A549 (cell line): Measurements from ENCODE around the gene SSC4D.
"Not testable (repeated sequence)": the region's sequence is repeated elsewhere in the genome, so short reads cannot be mapped to it uniquely, and the experiment has no call there.

ENCODE experiments used
- CEBPB ChIP-seq, 2 experiments: fragments of >200 bp in 1 of 2; sonication (Bioruptor Twin) in 1 of 2; formaldehyde crosslinking in 1 of 2; IDR thresholded peaks; 2 replicates each; pipeline ENCODE4 v1.6.1; 2012 to 2016
- CTCF ChIP-seq: fragments of >200 bp; sonication (Bioruptor Twin); formaldehyde crosslinking; IDR thresholded peaks from 3 replicates; pipeline ENCODE4 v1.5.1; 2016
- MAX ChIP-seq: IDR thresholded peaks from 2 replicates; pipeline ENCODE4 v1.6.1; 2012
- POLR2A ChIP-seq: IDR thresholded peaks from 2 replicates; pipeline ENCODE4 v1.6.1; 2012; ENCODE audit warnings: mild to moderate bottlenecking, low read length
- TF ChIP-seq, protein P1 (sequence below): fragments of 200-600 bp; sonication (generic); IDR thresholded peaks from 2 replicates; pipeline ENCODE4 v1.6.1; 2016; ENCODE audit warnings: antibody characterized with exemption, mild to moderate bottlenecking, moderate library complexity

DNA sequence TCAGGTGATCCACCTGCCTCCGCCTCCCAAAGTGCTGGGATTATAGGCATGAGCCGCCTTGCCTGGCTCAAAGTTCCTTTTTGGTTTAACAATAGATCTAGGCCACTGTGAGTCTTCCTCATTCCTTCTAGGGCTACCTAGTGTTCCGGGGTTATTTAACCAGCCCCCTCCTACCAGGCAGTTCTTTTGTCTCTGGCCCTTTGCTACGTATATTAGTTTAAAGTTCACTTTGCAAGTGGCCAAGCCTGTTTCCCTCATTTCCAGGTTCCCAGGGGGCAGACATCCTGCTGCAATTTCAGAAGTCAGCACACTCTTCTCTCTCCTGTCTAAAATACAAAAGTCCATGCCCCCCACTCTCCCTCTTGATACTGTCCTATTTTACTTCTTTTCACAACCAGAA lies 49.0 kb upstream of the SSC4D start:
- not testable (repeated sequence) for TF ChIP-seq CTCF; POLR2A; CEBPB (IDR thresholded peaks at IDR 0.05); MAX
- TF ChIP-seq, protein P1, sequence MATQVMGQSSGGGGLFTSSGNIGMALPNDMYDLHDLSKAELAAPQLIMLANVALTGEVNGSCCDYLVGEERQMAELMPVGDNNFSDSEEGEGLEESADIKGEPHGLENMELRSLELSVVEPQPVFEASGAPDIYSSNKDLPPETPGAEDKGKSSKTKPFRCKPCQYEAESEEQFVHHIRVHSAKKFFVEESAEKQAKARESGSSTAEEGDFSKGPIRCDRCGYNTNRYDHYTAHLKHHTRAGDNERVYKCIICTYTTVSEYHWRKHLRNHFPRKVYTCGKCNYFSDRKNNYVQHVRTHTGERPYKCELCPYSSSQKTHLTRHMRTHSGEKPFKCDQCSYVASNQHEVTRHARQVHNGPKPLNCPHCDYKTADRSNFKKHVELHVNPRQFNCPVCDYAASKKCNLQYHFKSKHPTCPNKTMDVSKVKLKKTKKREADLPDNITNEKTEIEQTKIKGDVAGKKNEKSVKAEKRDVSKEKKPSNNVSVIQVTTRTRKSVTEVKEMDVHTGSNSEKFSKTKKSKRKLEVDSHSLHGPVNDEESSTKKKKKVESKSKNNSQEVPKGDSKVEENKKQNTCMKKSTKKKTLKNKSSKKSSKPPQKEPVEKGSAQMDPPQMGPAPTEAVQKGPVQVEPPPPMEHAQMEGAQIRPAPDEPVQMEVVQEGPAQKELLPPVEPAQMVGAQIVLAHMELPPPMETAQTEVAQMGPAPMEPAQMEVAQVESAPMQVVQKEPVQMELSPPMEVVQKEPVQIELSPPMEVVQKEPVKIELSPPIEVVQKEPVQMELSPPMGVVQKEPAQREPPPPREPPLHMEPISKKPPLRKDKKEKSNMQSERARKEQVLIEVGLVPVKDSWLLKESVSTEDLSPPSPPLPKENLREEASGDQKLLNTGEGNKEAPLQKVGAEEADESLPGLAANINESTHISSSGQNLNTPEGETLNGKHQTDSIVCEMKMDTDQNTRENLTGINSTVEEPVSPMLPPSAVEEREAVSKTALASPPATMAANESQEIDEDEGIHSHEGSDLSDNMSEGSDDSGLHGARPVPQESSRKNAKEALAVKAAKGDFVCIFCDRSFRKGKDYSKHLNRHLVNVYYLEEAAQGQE = not testable (repeated sequence)
